Keratinocyte (primary cell): ENCODE measurements around the gene USH2A. TPM values are rescaled to one million over a fixed set of nuclear protein-coding genes. Genes with fewer than 3 reads are reported as not detected.

Experiments used
- DNase-seq: peaks from one replicate; pipeline ENCODE4 v3.0.0-alpha.2; 2011; ENCODE audit warnings: low read depth, missing footprints, low spot score
- FAIRE-seq: peaks from 2 replicates; lab custom pipeline; 2011; peaks lifted over from hg19 to GRCh38; lab: Jason Lieb, UNC
- H2AFZ ChIP-seq: 2 replicates; pipeline ENCODE4 v1.6.0; 2012; ENCODE audit warnings: low read length, control low read depth, inconsistent platforms; ENCODE audit not compliant: control insufficient read depth
- H3K27ac ChIP-seq: 2 replicates; pipeline ENCODE4 v1.5.1; 2011; ENCODE audit warnings: low read length; ENCODE audit not compliant: control insufficient read depth, insufficient read depth
- H3K27me3 ChIP-seq: 3 replicates; pipeline ENCODE4 v1.6.0; 2011; ENCODE audit warnings: low read length; ENCODE audit not compliant: control insufficient read depth, insufficient read depth; ENCODE audit errors: extremely low read depth
- H3K36me3 ChIP-seq, 2 experiments: 2 replicates in 1 of 2; 3 replicates in 1 of 2; pipeline ENCODE4 v1.5.1; 2011; ENCODE audit warnings: low read length in 2 of 2, mild to moderate bottlenecking in 1 of 2; ENCODE audit not compliant: control insufficient read depth in 2 of 2, insufficient read depth in 2 of 2; ENCODE audit errors: extremely low read depth in 1 of 2
- H3K4me1 ChIP-seq: 3 replicates; pipeline ENCODE4 v1.5.1; 2011; ENCODE audit warnings: low read length; ENCODE audit not compliant: control insufficient read depth, insufficient read depth; ENCODE audit errors: extremely low read depth
- H3K4me2 ChIP-seq: 3 replicates; pipeline ENCODE4 v1.6.0; 2011; ENCODE audit warnings: low read depth, low read length; ENCODE audit not compliant: control insufficient read depth, insufficient read depth; ENCODE audit errors: extremely low read depth
- H3K4me3 ChIP-seq, 3 experiments: fragments of 200-600 bp in 1 of 3; sonication (generic) in 1 of 3; 2 replicates in 2 of 3; 3 replicates in 1 of 3; pipeline ENCODE4 v1.5.1; 2011 to 2016; ENCODE audit warnings: low read length in 3 of 3, mild to moderate bottlenecking in 3 of 3, control low read depth in 2 of 3, inconsistent platforms in 1 of 3, low read depth in 1 of 3, mixed read lengths in 1 of 3, mixed run types in 1 of 3, moderate library complexity in 1 of 3; ENCODE audit not compliant: control insufficient read depth in 2 of 3, insufficient read depth in 2 of 3; ENCODE audit errors: extremely low read depth in 1 of 3
- H3K79me2 ChIP-seq: 2 replicates; pipeline ENCODE4 v1.6.0; 2012; ENCODE audit warnings: low read length; ENCODE audit not compliant: control insufficient read depth, insufficient read depth
- H3K9ac ChIP-seq: 3 replicates; pipeline ENCODE4 v1.6.0; 2011; ENCODE audit warnings: low read length; ENCODE audit not compliant: control insufficient read depth, insufficient read depth; ENCODE audit errors: extremely low read depth
- H3K9me1 ChIP-seq: 3 replicates; pipeline ENCODE4 v1.6.0; 2011; ENCODE audit warnings: low read length; ENCODE audit not compliant: control insufficient read depth, insufficient read depth; ENCODE audit errors: extremely low read depth
- H3K9me3 ChIP-seq: 2 replicates; pipeline ENCODE4 v1.5.1; 2012; ENCODE audit warnings: low read depth, low read length; ENCODE audit not compliant: control insufficient read depth
- H4K20me1 ChIP-seq: 3 replicates; pipeline ENCODE4 v1.6.0; 2011; ENCODE audit warnings: low read length; ENCODE audit not compliant: control insufficient read depth, insufficient read depth; ENCODE audit errors: extremely low read depth
- CTCF ChIP-seq, 3 experiments: IDR thresholded peaks in 1 of 3; conservative IDR thresholded peaks in 1 of 3; optimal IDR thresholded peaks in 1 of 3; 2 replicates in 2 of 3; 3 replicates in 1 of 3; pipeline versions ENCODE3 to v1.5.1; 2011; ENCODE audit warnings: low read length in 3 of 3, mild to moderate bottlenecking in 3 of 3, moderate library complexity in 2 of 3, control low read depth in 1 of 3, inconsistent platforms in 1 of 3; ENCODE audit not compliant: insufficient read depth in 2 of 3; ENCODE audit errors: extremely low read depth in 1 of 3
- EZH2 ChIP-seq: IDR thresholded peaks from one replicate; pipeline ENCODE4 v1.6.1; 2012; ENCODE audit warnings: inconsistent platforms, mild to moderate bottlenecking, low read length, moderate library complexity
- dilution Hi-C: fragments of 300-500 bp; cut with MboI; formaldehyde crosslinking; loops from one replicate; pipeline ENCODE4 v1.7.0; 2020; ENCODE audit warnings: low sequenced_read_pairs; ENCODE audit not compliant: extremely low pct_ligation_motif_present
- polyA plus RNA-seq, 5 experiments: library from polyadenylated mRNA; depleted of rRNA in 3 of 5; stranded (reverse) in 3 of 5; stranded (forward) in 1 of 5; unstranded in 1 of 5; fragments of >200 nt; gene quantifications; 1 replicate in 1 of 5; 2 replicates in 3 of 5; 3 replicates in 1 of 5; pipeline versions ENCODE4 v1.2.1 to v1.2.3, GENCODE V29; 2011 to 2012; ENCODE audit warnings: missing spikeins in 2 of 5, low read depth in 1 of 5, low replicate concordance in 1 of 5

Gene USH2A
- polyA plus RNA-seq, 1 donor (not counting 4 experiments of a cell fraction or from before 2014, with no cell fraction given), result not detected

- no peaks in the 10 kb centered on the region for H3K9me1 ChIP-seq
- H3K27ac ChIP-seq, result no peak overlapping the region
- no peak overlapping the region for H2AFZ ChIP-seq
- no peak overlapping the region for H3K4me2 ChIP-seq
- H3K4me1 ChIP-seq, result no peaks in the 10 kb centered on the region
- no peak overlapping the region for H3K4me3 ChIP-seq
- H3K9ac ChIP-seq, result no peak overlapping the region
- DNase-seq (no peak), FAIRE-seq (no peak)
- H3K79me2 ChIP-seq, result no peaks in the 10 kb centered on the region
- no peaks in the 10 kb centered on the region for H3K9me3 ChIP-seq
- no peaks in the 10 kb centered on the region for H4K20me1 ChIP-seq
- H3K36me3 ChIP-seq, result no peaks in the 10 kb centered on the region
- dilution Hi-C loops, result no loop called here
- TF ChIP-seq EZH2, result no peak
- TF ChIP-seq CTCF (optimal IDR thresholded peaks at IDR 0.05 in 1 of 3, IDR thresholded peaks at IDR 0.05 in 1 of 3, conservative IDR thresholded peaks at IDR 0.05 in 1 of 3; ENCODE audit: extremely low read depth in 1 of 3, insufficient read depth in 2 of 3, low read length in 3 of 3), result no peak
- no peaks in the 10 kb centered on the region for H3K27me3 ChIP-seq
Observed at GRCh38 chr1:215819114-215819513, 604.1 kb downstream of the USH2A start.

- no peak for FAIRE-seq
- H2AFZ ChIP-seq, result no peak overlapping the region
Observed at GRCh38 chr1:215807911-215808436, 615.3 kb downstream of the USH2A start.

More at GRCh38 chr1:215807911-215808436, 615.3 kb downstream of the USH2A start:
- Histone ChIP-seq H3K79me2 (no peaks in the 10 kb centered on the region), H3K27me3 (no peaks in the 10 kb centered on the region), H4K20me1 (no peaks in the 10 kb centered on the region), H3K4me1 (no peaks in the 10 kb centered on the region), H3K9ac (no peak overlapping the region), H3K36me3 (no peaks in the 10 kb centered on the region), H3K9me1 (no peaks in the 10 kb centered on the region), H3K4me2 (no peak overlapping the region), H3K9me3 (no peaks in the 10 kb centered on the region), H3K4me3 (no peak overlapping the region), H3K27ac (no peak overlapping the region)
- no peak for DNase-seq
- TF ChIP-seq CTCF (optimal IDR thresholded peaks at IDR 0.05 in 1 of 3, IDR thresholded peaks at IDR 0.05 in 1 of 3, conservative IDR thresholded peaks at IDR 0.05 in 1 of 3; ENCODE audit: extremely low read depth in 1 of 3, insufficient read depth in 2 of 3, low read length in 3 of 3) (no peak), EZH2 (no peak)
- dilution Hi-C loops, result no loop called here
